ENCODE measurements around the gene PHYH.
"Not testable (repeated sequence)": the region's sequence is repeated elsewhere in the genome, so short reads cannot be mapped to it uniquely, and the experiment has no call there.

PHYH gene

GRCh38 chr10:13319166-13319565 lies 19.3 kb upstream of the PHYH start:
- DNase-seq, result no peak

GRCh38 chr10:13317474-13317873 lies 17.6 kb upstream of the PHYH start:
- DNase-seq, result no peak

DNA sequence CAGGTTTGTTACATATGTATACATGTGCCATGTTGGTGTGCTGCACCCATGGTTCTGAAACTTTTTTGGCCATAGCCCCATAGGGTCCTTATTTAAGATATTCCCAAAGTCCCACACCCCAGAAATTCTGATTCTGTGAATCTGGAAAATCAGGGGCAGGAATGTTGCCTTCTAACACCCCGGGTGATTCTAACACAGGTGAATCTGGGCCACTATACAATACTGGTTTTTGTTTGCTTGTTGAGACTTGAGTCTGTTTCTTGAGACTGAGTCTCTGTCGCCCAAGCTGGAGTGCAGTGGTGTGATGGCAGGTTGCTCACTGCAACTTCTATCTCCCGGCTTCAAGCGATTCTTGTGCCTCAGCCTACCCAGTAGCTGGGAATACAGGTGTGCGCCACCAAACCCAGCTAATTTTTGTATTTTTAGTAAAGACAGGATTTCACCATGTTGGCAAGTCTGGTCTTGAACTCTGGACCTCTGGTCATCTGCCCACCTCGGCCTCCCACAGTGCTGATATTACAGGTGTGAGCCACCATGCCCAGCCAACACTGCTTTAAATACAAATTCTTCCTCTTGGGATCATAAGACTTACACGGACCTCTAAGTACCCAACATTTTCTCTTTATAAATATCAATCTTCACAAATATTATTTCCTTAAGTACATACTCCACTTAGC lies 16.9 kb upstream of the PHYH start:
- DNase-seq, result no peak

DNA sequence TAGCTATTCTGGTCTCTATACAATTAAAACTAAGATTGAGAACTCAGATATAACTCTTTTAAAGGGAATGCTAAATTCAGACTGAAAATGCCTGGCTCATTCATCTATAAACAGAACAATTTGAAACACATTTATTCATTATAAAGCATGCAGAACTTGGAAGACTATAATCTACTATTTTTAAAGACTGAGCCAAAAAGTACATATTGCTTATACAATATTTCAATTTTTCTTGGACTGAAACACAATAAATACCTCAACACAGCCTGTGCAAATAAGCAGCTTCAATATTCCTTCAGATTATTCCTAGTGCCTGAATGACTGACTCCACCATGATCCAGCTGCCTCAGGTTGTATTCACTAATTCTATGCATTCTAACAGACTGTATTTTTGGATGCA lies 15.5 kb upstream of the PHYH start:
- no peak for DNase-seq

GRCh38 chr10:13311177-13311575 lies 11.3 kb upstream of the PHYH start:
- no peak for DNase-seq

- DNase-seq, result no peak
These were observed 10.8 kb upstream of the PHYH start for GRCh38 chr10:13310518-13311176.

GRCh38 chr10:13309792-13310191 lies 9.9 kb upstream of the PHYH start:
- DNase-seq, result no peak

GRCh38 chr10:13308096-13308495 lies 8.2 kb upstream of the PHYH start:
- DNase-seq, result no peak

DNA sequence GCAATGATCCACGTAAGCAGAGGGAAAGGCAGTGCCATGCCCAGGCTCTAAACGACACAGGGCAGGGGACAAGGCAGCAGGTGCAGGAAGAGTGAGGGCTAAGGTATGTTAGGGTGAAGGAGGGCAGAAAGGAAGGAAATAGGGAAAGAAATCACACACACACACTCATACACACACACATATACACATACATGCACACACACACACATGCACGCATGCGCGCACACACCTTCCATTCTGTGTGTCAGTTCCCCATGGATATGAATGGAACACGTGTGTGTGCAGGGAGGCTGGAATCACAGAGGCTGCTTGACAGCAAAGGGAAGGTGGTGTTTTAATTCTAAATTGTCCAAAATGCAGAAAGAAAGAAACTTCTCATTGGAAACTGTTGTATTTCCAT lies 6.2 kb upstream of the PHYH start:
- DNase-seq, result no peak

DNA sequence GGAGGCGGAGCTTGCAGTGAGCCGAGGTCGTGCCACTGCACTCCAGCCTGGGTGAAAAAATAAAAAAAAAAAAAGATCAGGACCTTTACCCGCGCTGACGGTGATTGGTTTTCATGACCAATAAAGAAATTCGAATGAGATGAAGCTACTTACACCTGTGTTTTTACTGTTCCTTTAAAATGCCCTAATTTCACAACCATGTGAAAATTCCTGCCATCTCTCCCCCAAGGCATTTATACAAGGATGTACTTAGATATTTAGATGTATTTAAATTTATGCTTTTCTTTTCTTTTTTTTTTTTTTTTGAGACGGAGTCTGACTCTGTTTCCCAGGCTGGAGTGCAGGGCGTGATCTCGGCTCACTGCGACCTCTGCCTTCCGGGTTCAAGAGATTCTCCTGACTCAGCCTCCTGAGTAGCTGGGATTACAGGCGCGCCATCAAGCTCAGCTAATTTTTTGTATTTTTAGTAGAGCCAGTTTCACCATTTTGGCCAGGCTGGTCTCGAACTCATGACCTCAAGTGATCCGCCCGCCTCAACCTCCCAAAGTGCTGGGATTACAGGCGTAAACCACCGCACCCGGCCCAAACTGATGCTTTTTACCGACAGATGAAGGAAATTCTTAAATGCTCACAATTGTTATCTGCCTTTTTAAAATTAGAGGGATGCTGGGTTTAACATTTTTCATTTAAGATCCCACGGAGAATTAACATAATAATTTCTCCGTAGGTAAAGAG lies 3.1 kb upstream of the PHYH start:
- DNase-seq, result no peak

GRCh38 chr10:13298748-13299436 lies 972 bp downstream of the PHYH start:
- no peak for DNase-seq

GRCh38 chr10:13296476-13296875 lies 3.4 kb downstream of the PHYH start:
- no peak for DNase-seq

- no peak for DNase-seq
These were observed 5.1 kb downstream of the PHYH start for GRCh38 chr10:13294784-13295183.

DNA sequence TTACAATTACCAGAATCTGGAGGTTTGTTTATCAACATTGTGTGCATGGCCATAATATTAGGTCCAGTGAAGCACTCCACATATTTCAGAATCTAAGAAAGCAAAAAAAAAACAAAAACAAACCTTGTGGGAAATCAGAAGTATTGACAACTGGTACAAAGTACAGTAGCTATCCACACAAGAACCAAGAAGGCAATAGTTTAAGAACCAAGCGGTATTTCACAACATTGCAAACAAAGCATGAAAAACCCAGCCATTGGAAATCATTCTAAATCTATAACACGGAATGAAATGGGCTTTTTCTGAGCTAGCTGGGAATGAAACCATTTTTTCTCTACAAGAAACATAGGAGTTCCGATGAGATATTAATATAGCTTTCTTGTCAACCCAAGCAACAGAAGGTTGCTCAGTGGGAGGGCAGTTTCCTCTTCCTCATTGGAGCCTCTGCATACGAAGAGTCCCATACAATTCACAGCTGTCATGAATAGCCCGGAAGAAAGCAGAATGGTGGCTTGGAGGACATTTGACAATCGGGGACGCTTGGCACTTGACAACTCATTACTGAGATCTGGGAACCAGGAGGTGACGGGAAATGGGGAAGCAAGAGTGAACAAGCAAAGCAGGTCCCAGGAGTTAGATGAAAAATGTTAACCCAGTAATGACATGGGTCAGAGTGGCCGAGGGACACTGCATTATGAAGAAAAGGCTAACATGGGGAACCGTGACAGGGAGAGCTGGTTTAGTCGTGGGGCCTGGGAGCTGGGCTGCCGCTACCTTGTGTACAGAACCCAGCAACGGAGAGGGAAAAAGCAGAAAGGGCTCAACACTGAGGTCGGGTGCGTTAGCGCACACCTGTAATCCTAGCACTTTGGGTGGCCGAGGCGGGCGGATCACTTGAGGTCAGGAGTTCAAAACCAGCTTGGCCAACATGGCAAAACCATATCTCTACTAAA lies 7.8 kb downstream of the PHYH start:
- no peak for DNase-seq

- no peak for DNase-seq
These were observed 8.8 kb downstream of the PHYH start for GRCh38 chr10:13291061-13291460.

DNA sequence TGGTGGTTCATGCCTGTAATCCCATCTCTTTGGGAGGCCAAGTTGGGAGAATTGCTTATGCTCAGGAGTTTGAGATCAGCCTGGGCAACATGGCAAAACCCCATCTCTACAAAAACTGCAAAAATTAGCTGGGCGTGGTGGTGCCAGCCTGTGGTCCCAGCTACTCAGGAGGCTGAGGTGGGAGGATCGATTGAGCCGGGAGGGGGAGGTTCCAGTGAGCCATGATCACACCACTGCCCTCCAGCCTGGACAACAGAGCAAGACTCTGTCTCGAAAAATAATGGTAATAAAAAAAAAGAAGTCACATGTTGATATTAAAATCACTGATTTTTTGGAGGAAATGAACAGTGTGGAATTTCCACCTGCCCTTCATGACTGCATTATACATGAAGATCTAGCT lies 15.8 kb downstream of the PHYH start:
- DNase-seq, result no peak

DNA sequence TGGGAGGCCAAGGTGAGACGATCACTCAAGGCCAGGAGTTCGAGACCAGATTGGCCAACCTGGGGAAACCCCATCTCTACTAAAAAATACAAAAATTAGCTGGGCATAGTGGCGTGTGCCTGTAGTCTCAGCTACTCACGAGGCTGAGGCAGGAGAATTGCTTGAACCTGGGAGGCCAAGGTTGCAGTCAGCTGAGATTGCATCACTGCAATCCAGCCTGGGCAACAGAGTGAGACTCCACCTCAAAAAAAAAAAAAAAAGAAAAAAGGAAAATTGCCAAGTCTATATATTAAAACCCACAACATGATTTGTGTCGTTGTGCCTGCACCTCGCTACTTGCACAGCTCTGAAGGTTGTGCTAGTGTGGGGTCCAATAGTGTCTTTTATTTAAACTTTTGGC lies 17.5 kb downstream of the PHYH start:
- DNase-seq, result not testable (repeated sequence)

DNA sequence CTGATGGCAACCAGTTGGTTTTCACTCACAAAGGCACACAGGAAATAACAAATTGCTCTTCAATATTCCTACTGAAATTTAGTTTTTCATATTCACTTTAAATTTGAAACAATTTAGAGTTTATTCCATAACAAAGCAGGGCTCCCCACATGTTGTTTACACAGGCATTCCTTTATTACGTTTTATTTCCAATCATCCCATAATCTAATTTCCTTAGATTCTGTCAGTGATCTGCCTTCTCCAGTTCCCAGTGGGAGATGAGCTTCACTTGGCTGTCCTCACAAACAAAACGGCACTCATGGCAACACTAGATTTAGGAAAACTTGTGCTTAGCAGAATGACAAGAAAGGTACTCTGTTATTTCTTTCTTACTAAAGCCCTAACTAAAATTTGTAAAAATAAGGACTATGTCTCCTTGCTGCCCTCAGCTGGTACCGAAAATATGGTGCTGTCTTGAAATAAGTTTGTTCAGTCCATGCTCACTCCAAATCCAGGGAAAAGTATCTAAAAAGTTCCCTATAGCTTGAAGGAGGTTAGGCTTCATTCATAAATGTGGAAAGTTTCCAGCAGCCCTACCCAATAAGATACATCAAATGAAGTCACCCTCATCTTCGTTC lies 23.0 kb downstream of the PHYH start:
- DNase-seq, result no peak

- DNase-seq, result not testable (repeated sequence)
These were observed 23.7 kb downstream of the PHYH start for GRCh38 chr10:13276146-13276545.

DNA sequence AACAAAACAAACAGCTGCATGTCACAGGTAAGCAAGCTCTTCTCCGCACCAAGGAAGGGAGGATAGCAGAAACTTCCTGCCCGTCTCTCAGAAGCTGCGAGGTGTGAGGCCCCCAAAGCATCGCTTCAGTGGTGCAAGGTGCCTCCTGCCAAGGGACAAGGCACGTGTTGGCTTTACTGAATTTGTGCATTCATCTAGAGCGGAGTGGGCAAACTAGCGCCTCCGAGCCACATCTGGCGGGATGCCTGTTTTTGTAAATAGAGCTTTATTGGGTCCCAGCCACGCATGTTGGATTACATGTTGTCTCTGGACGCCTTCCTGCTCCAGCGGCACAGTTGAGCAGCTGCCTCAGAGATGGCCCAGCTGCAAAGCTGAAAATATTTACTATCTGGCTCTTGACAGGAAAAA lies 27.7 kb downstream of the PHYH start:
- DNase-seq, result no peak

- peak; percentile 35 for DNase-seq
These were observed 28.2 kb downstream of the PHYH start for GRCh38 chr10:13271552-13272163.
